GM18873 (cell line): Measurements from ENCODE around the gene CNPY4.

Experiments
- ATAC-seq: cut with Tn5 transposase; IDR thresholded peaks from one replicate; pipeline ENCODE4 v1.9.1; 2021; ENCODE audit warnings: mild to moderate bottlenecking, moderate library complexity, moderate number of reproducible peaks; ENCODE audit not compliant: unreplicated experiment, low FRiP score

The CNPY4 gene

GRCh38 chr7:100091411-100092181 is 27.8 kb upstream of the CNPY4 start:
- ATAC-seq: no peak

- ATAC-seq: no peak
Measured at GRCh38 chr7:100093054-100093453, 26.4 kb upstream of the CNPY4 start.

- ATAC-seq: no peak
Measured at GRCh38 chr7:100093498-100093897, 25.9 kb upstream of the CNPY4 start.

- ATAC-seq: no peak
Measured at GRCh38 chr7:100093925-100094486, 25.4 kb upstream of the CNPY4 start.

- no peak for ATAC-seq
Measured at GRCh38 chr7:100095289-100095688, 24.1 kb upstream of the CNPY4 start.

- ATAC-seq: no peak
Measured at GRCh38 chr7:100095704-100096103, 23.7 kb upstream of the CNPY4 start.

- no peak for ATAC-seq
Measured at GRCh38 chr7:100098913-100099312, 20.5 kb upstream of the CNPY4 start.

- no peak for ATAC-seq
Measured at GRCh38 chr7:100099452-100099851, 20.0 kb upstream of the CNPY4 start.

- peak; percentile 52 for ATAC-seq
Measured at GRCh38 chr7:100100420-100101015, 18.9 kb upstream of the CNPY4 start.

- peak; percentile 83 for ATAC-seq
Measured at GRCh38 chr7:100101016-100101862, 18.2 kb upstream of the CNPY4 start, which contains the start of the genes AP4M1 and MCM7. AP4M1 (plus strand) TSS chr7:100101643; CDS start chr7:100101715, 72 bp downstream. MCM7 (minus strand) TSS chr7:100101397; CDS start chr7:100101294, 103 bp downstream.

GRCh38 chr7:100102950-100103840 is 16.2 kb upstream of the CNPY4 start:
- ATAC-seq: no peak

GRCh38 chr7:100105534-100105933 is 13.9 kb upstream of the CNPY4 start:
- no peak for ATAC-seq

GRCh38 chr7:100106633-100107032 is 12.8 kb upstream of the CNPY4 start:
- ATAC-seq: no peak

GRCh38 chr7:100107125-100107737 is 12.2 kb upstream of the CNPY4 start:
- no peak for ATAC-seq

GRCh38 chr7:100107890-100108289 is 11.5 kb upstream of the CNPY4 start:
- ATAC-seq: no peak

- no peak for ATAC-seq
Measured at GRCh38 chr7:100109521-100110163, 9.8 kb upstream of the CNPY4 start.

GRCh38 chr7:100111156-100111555 is 8.3 kb upstream of the CNPY4 start:
- ATAC-seq: no peak

GRCh38 chr7:100111914-100112313 is 7.5 kb upstream of the CNPY4 start:
- ATAC-seq: no peak

- no peak for ATAC-seq
Measured at GRCh38 chr7:100115026-100115425, 4.4 kb upstream of the CNPY4 start.
